Ishikawa (cell line): ENCODE data around the gene FAM216A.

Source experiments
- CEBPB ChIP-seq: IDR thresholded peaks from 2 replicates; pipeline ENCODE4 v1.6.1; 2012
- CREB1 ChIP-seq: IDR thresholded peaks from 2 replicates; pipeline ENCODE4 v1.6.1; 2012; ENCODE audit warnings: low read depth
- EP300 ChIP-seq: IDR thresholded peaks from 2 replicates; pipeline ENCODE4 v1.6.1; 2012; ENCODE audit warnings: borderline replicate concordance
- NFIC ChIP-seq: IDR thresholded peaks from 2 replicates; pipeline ENCODE4 v1.6.1; 2012
- RAD21 ChIP-seq: IDR thresholded peaks from 2 replicates; pipeline ENCODE4 v1.6.1; 2012; ENCODE audit warnings: low read depth
- YY1 ChIP-seq: IDR thresholded peaks from 2 replicates; pipeline ENCODE4 v1.6.1; 2012; ENCODE audit warnings: low read depth
- TF ChIP-seq, protein P1 (sequence below): IDR thresholded peaks from 2 replicates; pipeline ENCODE4 v1.6.1; 2012
- TF ChIP-seq, protein P2 (sequence below): IDR thresholded peaks from 2 replicates; pipeline ENCODE4 v1.6.1; 2012; ENCODE audit warnings: low read depth, mild to moderate bottlenecking

- TF ChIP-seq, protein P1, sequence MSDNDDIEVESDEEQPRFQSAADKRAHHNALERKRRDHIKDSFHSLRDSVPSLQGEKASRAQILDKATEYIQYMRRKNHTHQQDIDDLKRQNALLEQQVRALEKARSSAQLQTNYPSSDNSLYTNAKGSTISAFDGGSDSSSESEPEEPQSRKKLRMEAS = no peak
- TF ChIP-seq RAD21 (no peak), YY1 (no peak), CREB1 (no peak), NFIC (no peak), CEBPB (no peak), EP300 (no peak)
- TF ChIP-seq, protein P2, sequence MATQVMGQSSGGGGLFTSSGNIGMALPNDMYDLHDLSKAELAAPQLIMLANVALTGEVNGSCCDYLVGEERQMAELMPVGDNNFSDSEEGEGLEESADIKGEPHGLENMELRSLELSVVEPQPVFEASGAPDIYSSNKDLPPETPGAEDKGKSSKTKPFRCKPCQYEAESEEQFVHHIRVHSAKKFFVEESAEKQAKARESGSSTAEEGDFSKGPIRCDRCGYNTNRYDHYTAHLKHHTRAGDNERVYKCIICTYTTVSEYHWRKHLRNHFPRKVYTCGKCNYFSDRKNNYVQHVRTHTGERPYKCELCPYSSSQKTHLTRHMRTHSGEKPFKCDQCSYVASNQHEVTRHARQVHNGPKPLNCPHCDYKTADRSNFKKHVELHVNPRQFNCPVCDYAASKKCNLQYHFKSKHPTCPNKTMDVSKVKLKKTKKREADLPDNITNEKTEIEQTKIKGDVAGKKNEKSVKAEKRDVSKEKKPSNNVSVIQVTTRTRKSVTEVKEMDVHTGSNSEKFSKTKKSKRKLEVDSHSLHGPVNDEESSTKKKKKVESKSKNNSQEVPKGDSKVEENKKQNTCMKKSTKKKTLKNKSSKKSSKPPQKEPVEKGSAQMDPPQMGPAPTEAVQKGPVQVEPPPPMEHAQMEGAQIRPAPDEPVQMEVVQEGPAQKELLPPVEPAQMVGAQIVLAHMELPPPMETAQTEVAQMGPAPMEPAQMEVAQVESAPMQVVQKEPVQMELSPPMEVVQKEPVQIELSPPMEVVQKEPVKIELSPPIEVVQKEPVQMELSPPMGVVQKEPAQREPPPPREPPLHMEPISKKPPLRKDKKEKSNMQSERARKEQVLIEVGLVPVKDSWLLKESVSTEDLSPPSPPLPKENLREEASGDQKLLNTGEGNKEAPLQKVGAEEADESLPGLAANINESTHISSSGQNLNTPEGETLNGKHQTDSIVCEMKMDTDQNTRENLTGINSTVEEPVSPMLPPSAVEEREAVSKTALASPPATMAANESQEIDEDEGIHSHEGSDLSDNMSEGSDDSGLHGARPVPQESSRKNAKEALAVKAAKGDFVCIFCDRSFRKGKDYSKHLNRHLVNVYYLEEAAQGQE = no peak
Observed at GRCh38 chr12:110516995-110517394, 48.4 kb downstream of the FAM216A start.
